NCI-H1930 (cell line): ENCODE results near the gene ESRRG.
"Not testable (repeated sequence)": the region's sequence is repeated elsewhere in the genome, so short reads cannot be mapped to it uniquely, and the experiment has no call there.

Source experiments
- DNase-seq, 2 experiments: peaks; one replicate each; lab custom pipeline; 2025; lab: John Stamatoyannopoulos, UW

The ESRRG gene

GRCh38 chr1:216704065-216704464 is 19.2 kb downstream of the ESRRG start:
- DNase-seq = not testable (repeated sequence)

GRCh38 chr1:216702170-216702569 is 21.1 kb downstream of the ESRRG start:
- DNase-seq = no peak

GRCh38 chr1:216700779-216701178 is 22.4 kb downstream of the ESRRG start:
- DNase-seq = no peak

- DNase-seq = no peak
These were observed 31.5 kb downstream of the ESRRG start for GRCh38 chr1:216691710-216692109.

GRCh38 chr1:216690603-216691002 is 32.6 kb downstream of the ESRRG start:
- DNase-seq = no peak

GRCh38 chr1:216688127-216688657 is 35.0 kb downstream of the ESRRG start:
- no peak for DNase-seq

GRCh38 chr1:216686860-216687766 is 36.1 kb downstream of the ESRRG start:
- no peak for DNase-seq

- no peak for DNase-seq
These were observed 40.5 kb downstream of the ESRRG start for GRCh38 chr1:216682752-216683151.

- DNase-seq = no peak
These were observed 44.1 kb downstream of the ESRRG start for GRCh38 chr1:216679108-216679507.

- no peak for DNase-seq
These were observed 52.9 kb downstream of the ESRRG start for GRCh38 chr1:216670118-216670883.

GRCh38 chr1:216666441-216666840 is 56.8 kb downstream of the ESRRG start:
- no peak for DNase-seq

- no peak for DNase-seq
These were observed 57.4 kb downstream of the ESRRG start for GRCh38 chr1:216665856-216666255.

GRCh38 chr1:216665406-216665805 is 57.8 kb downstream of the ESRRG start:
- no peak for DNase-seq

- DNase-seq = no peak
These were observed 60.5 kb downstream of the ESRRG start for GRCh38 chr1:216662681-216663080.

GRCh38 chr1:216660561-216660960 is 62.7 kb downstream of the ESRRG start:
- no peak for DNase-seq

GRCh38 chr1:216653001-216653400 is 70.2 kb downstream of the ESRRG start:
- no peak for DNase-seq

- no peak for DNase-seq
These were observed 71.3 kb downstream of the ESRRG start for GRCh38 chr1:216651826-216652418.

GRCh38 chr1:216643176-216643575 is 80.1 kb downstream of the ESRRG start:
- no peak for DNase-seq

- DNase-seq = no peak
These were observed 81.4 kb downstream of the ESRRG start for GRCh38 chr1:216641669-216642460.

- no peak for DNase-seq
These were observed 83.1 kb downstream of the ESRRG start for GRCh38 chr1:216640100-216640499.

- no peak for DNase-seq
These were observed 90.2 kb downstream of the ESRRG start for GRCh38 chr1:216632980-216633379.

- DNase-seq = no peak
These were observed 92.7 kb downstream of the ESRRG start for GRCh38 chr1:216630532-216630931.
